CD4-positive, alpha-beta T cell (primary cell): Measurements from ENCODE around the gene CFDP1. TPM values are rescaled to one million over a fixed set of nuclear protein-coding genes. Genes with fewer than 3 reads are reported as not detected.

ENCODE experiments used
- ATAC-seq: fragments of 200-7000 bp; cut with Tn5 transposase; one replicate; pipeline ENCODE4 v1.10.0; 2022; ENCODE audit warnings: mild to moderate bottlenecking; ENCODE audit not compliant: poor library complexity
- CTCF ChIA-PET: fragments of 350-600 bp; sonication (Branson Sonifier 250); formaldehyde crosslinking; loops from one replicate; lab custom pipeline; 2021; ENCODE audit warnings: antibody characterized with exemption, inconsistent platforms; lab: Charles Lee
- POLR2A ChIA-PET: fragments of 350-600 bp; sonication (Branson Sonifier 250); formaldehyde crosslinking; loops from one replicate; lab custom pipeline; 2021; ENCODE audit warnings: antibody characterized with exemption, inconsistent platforms; lab: Charles Lee
- DNase-seq, 14 experiments: peaks; one replicate each; pipeline ENCODE4 v3.0.0-alpha.2; 2013 to 2020; ENCODE audit warnings: mixed read lengths in 2 of 14
- H3K27ac ChIP-seq, 2 donors: one replicate each; pipeline versions ENCODE4 v1.5.1 to v1.7.0; 2013; ENCODE audit warnings: low read length in 2 of 2, low read depth in 1 of 2, mild to moderate bottlenecking in 1 of 2
- H3K27me3 ChIP-seq, 2 experiments: 1 replicate in 1 of 2; 2 replicates in 1 of 2; pipeline versions ENCODE4 v1.6.1 to v1.7.0; 2013; ENCODE audit warnings: low read length in 2 of 2, control low read depth in 1 of 2, mild to moderate bottlenecking in 1 of 2, moderate library complexity in 1 of 2; ENCODE audit not compliant: insufficient read depth in 2 of 2, control insufficient read depth in 1 of 2
- H3K36me3 ChIP-seq: one replicate; pipeline ENCODE4 v1.6.1; 2013; ENCODE audit warnings: low read length, control low read depth; ENCODE audit not compliant: insufficient read depth
- H3K4me1 ChIP-seq: one replicate; pipeline ENCODE4 v1.6.1; 2013; ENCODE audit warnings: low read length, control low read depth; ENCODE audit not compliant: insufficient read depth
- H3K4me3 ChIP-seq: one replicate; pipeline ENCODE4 v1.5.1; 2013; ENCODE audit warnings: mild to moderate bottlenecking, low read length, moderate library complexity
- H3K9me3 ChIP-seq, 2 experiments: 1 replicate in 1 of 2; 2 replicates in 1 of 2; pipeline versions ENCODE4 v1.6.1 to v1.7.0; 2013; ENCODE audit warnings: low read length in 2 of 2, mild to moderate bottlenecking in 2 of 2, control low read depth in 1 of 2, moderate library complexity in 1 of 2; ENCODE audit not compliant: control insufficient read depth in 1 of 2, insufficient read depth in 1 of 2
- H3K27ac Mint-ChIP-seq: one replicate; pipeline ENCODE4 v1.8.0; 2020; ENCODE audit warnings: mixed read lengths
- H3K27me3 Mint-ChIP-seq: one replicate; pipeline ENCODE4 v1.8.0; 2021; ENCODE audit warnings: mixed read lengths
- H3K36me3 Mint-ChIP-seq: one replicate; pipeline ENCODE4 v1.8.0; 2021; ENCODE audit warnings: low read depth, mixed read lengths
- H3K4me1 Mint-ChIP-seq: one replicate; pipeline ENCODE4 v1.8.0; 2021; ENCODE audit warnings: low read depth, mixed read lengths
- H3K4me3 Mint-ChIP-seq: one replicate; pipeline ENCODE4 v1.8.0; 2020; ENCODE audit warnings: mild to moderate bottlenecking, mixed read lengths
- H3K9me3 Mint-ChIP-seq: one replicate; pipeline ENCODE4 v1.8.0; 2020; ENCODE audit warnings: mixed read lengths
- intact Hi-C, 2 experiments: fragments of 100-400 bp; cut with DNase I in 1 of 2; cut with micrococcal nuclease in 1 of 2; formaldehyde crosslinking; loops; one replicate each; pipeline versions ENCODE4 v1.15.1 to v1.9.0; 2023 to 2025; cut with DNase I, micrococcal nuclease
- total RNA-seq, 174 experiments: library from RNA in 2 of 174; stranded (reverse) in 2 of 174; gene quantifications; one replicate each; pipeline ENCODE4 v1.2.3 and lab custom pipeline; 2021 to 2026
- TF ChIP-seq, protein P1 (sequence below): fragments of 200-600 bp; IDR thresholded peaks from one replicate; pipeline ENCODE4 v1.8.0; 2022; ENCODE audit warnings: antibody characterized with exemption, mild to moderate bottlenecking

Gene CFDP1
- total RNA-seq, 2 experiments from 2014 or later, result 23.0 to 25.5 TPM

GRCh38 chr16:75455677-75456076 is 22.4 kb upstream of the CFDP1 start:
- Mint-ChIP-seq H3K36me3 (peaks cover 16% of the 10 kb centered on the region), H3K4me3 (no peak overlapping the region), H3K27me3 (no peaks in the 10 kb centered on the region), H3K4me1 (peaks cover 64% of the 10 kb centered on the region), H3K9me3 (no peaks in the 10 kb centered on the region), H3K27ac (no peak overlapping the region)
- Histone ChIP-seq H3K36me3 (peaks cover 19% of the 10 kb centered on the region), H3K4me3 (no peak overlapping the region), H3K27ac (no peak overlapping the region), H3K4me1 (peaks cover 29% of the 10 kb centered on the region), H3K27me3 (no peaks in the 10 kb centered on the region), H3K9me3 (no peaks in the 10 kb centered on the region)
- no peak for ATAC-seq
- ChIA-PET CTCF (interaction anchor here (0.9 to 1.0 kb wide), 2 partner anchors 9 kb away, joined by 3 read pairs; partner anchors contain the start of gene TMEM170A), POLR2A (no interaction called here)
- intact Hi-C loops, result no loop called here
- no peak for DNase-seq
- TF ChIP-seq, protein P1, sequence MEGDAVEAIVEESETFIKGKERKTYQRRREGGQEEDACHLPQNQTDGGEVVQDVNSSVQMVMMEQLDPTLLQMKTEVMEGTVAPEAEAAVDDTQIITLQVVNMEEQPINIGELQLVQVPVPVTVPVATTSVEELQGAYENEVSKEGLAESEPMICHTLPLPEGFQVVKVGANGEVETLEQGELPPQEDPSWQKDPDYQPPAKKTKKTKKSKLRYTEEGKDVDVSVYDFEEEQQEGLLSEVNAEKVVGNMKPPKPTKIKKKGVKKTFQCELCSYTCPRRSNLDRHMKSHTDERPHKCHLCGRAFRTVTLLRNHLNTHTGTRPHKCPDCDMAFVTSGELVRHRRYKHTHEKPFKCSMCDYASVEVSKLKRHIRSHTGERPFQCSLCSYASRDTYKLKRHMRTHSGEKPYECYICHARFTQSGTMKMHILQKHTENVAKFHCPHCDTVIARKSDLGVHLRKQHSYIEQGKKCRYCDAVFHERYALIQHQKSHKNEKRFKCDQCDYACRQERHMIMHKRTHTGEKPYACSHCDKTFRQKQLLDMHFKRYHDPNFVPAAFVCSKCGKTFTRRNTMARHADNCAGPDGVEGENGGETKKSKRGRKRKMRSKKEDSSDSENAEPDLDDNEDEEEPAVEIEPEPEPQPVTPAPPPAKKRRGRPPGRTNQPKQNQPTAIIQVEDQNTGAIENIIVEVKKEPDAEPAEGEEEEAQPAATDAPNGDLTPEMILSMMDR, result no peak

- POLR2A ChIA-PET, result interaction anchor here (0.9 kb wide), 1 partner anchor 195 kb away, joined by 3 read pairs; the partner anchor contains the start of gene TERF2IP
- no peak for ATAC-seq
- H3K4me3 Mint-ChIP-seq, result no peak overlapping the region
Measured at GRCh38 chr16:75452464-75453190, 19.3 kb upstream of the CFDP1 start.

DNA sequence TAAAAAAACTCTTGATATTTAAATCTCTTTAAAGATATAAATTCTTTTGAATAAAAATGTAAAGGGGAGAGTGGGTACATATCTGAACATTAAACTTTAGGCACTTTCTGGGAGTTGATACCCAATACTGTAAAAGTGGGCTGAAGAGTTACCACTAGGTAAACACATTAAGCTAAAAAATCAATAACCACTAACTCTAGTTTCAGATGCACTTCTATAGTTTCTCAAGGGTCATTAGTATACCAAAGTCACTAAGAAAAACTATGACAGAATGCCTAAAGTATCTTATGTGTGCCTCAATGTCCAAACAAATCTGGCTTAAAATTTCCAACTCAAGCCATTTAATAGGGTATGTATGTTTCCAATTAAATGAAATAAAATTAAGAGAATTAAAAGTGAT is 13.1 kb upstream of the CFDP1 start:
- H3K36me3 ChIP-seq, result peaks cover 30% of the 10 kb centered on the region
- H3K4me1 ChIP-seq, result no peaks in the 10 kb centered on the region
- no peak overlapping the region for H3K4me3 Mint-ChIP-seq
- no peak overlapping the region for H3K4me3 ChIP-seq
- H3K36me3 Mint-ChIP-seq, result peaks cover 35% of the 10 kb centered on the region
- no peak for DNase-seq
- H3K4me1 Mint-ChIP-seq, result no peaks in the 10 kb centered on the region
- ChIA-PET POLR2A (no interaction called here), CTCF (interaction anchor here (1.4 kb wide), 1 partner anchor 9 kb away, joined by 3 read pairs; no protein-coding TSS in a partner anchor)
- H3K27ac Mint-ChIP-seq, result no peak overlapping the region
- TF ChIP-seq, protein P1, result no peak
- no peak for ATAC-seq
- H3K27ac ChIP-seq, result no peak overlapping the region
- intact Hi-C loops, result no loop called here
- H3K27me3 ChIP-seq, result no peaks in the 10 kb centered on the region
- H3K9me3 Mint-ChIP-seq, result no peaks in the 10 kb centered on the region
- H3K9me3 ChIP-seq, result no peaks in the 10 kb centered on the region
- no peaks in the 10 kb centered on the region for H3K27me3 Mint-ChIP-seq

More at GRCh38 chr16:75452464-75453190, 19.3 kb upstream of the CFDP1 start:
- Mint-ChIP-seq H3K9me3 (no peaks in the 10 kb centered on the region), H3K4me1 (peaks cover 40% of the 10 kb centered on the region), H3K27ac (no peak overlapping the region), H3K27me3 (no peaks in the 10 kb centered on the region), H3K36me3 (peaks cover 32% of the 10 kb centered on the region)
- no peak overlapping the region for H3K4me3 ChIP-seq
- no peak for DNase-seq
- TF ChIP-seq, protein P1, result no peak
- CTCF ChIA-PET, result interaction anchor here (0.7 kb wide), 1 partner anchor 65 kb away, joined by 5 read pairs; no protein-coding TSS in a partner anchor
- H3K27ac ChIP-seq, result no peak overlapping the region
- H3K4me1 ChIP-seq, result peaks cover 11% of the 10 kb centered on the region
- peaks cover 38% of the 10 kb centered on the region for H3K36me3 ChIP-seq
- H3K9me3 ChIP-seq, result no peaks in the 10 kb centered on the region
- intact Hi-C loops, result no loop called here
- H3K27me3 ChIP-seq, result no peaks in the 10 kb centered on the region
